ENCODE data around the gene CCDC149.

Gene CCDC149

GRCh38 chr4:24845902-24846301 lies 66.9 kb downstream of the CCDC149 start:
- in situ Hi-C loops (cut with HindIII; ENCODE audit: low sequenced_read_pairs): no loop called here

- in situ Hi-C loops (cut with HindIII; ENCODE audit: low sequenced_read_pairs): no loop called here
Observed at GRCh38 chr4:24845132-24845531, 67.7 kb downstream of the CCDC149 start.

- in situ Hi-C loops (cut with HindIII; ENCODE audit: low sequenced_read_pairs): loop anchor here (5.0 kb wide), 1 partner anchor 36 kb away; no protein-coding TSS in a partner anchor
Observed at GRCh38 chr4:24843096-24843495, 69.7 kb downstream of the CCDC149 start.

- in situ Hi-C loops (cut with HindIII; ENCODE audit: low sequenced_read_pairs): loop anchor here (5.0 kb wide), 1 partner anchor 35 kb away; no protein-coding TSS in a partner anchor
Observed at GRCh38 chr4:24842356-24842755, 70.5 kb downstream of the CCDC149 start.

GRCh38 chr4:24840826-24841543 lies 71.9 kb downstream of the CCDC149 start:
- in situ Hi-C loops (cut with HindIII; ENCODE audit: low sequenced_read_pairs): loop anchor here (5.0 kb wide), 1 partner anchor 34 kb away; no protein-coding TSS in a partner anchor

GRCh38 chr4:24840362-24840761 lies 72.5 kb downstream of the CCDC149 start:
- in situ Hi-C loops (cut with HindIII; ENCODE audit: low sequenced_read_pairs): loop anchor here (5.0 kb wide), 1 partner anchor 33 kb away; no protein-coding TSS in a partner anchor

GRCh38 chr4:24837781-24838180 lies 75.1 kb downstream of the CCDC149 start:
- in situ Hi-C loops (cut with HindIII; ENCODE audit: low sequenced_read_pairs): no loop called here

- in situ Hi-C loops (cut with HindIII; ENCODE audit: low sequenced_read_pairs): no loop called here
Observed at GRCh38 chr4:24837336-24837735, 75.5 kb downstream of the CCDC149 start.

GRCh38 chr4:24836661-24837242 lies 76.1 kb downstream of the CCDC149 start:
- in situ Hi-C loops (cut with HindIII; ENCODE audit: low sequenced_read_pairs): no loop called here

GRCh38 chr4:24835696-24836095 lies 77.1 kb downstream of the CCDC149 start:
- in situ Hi-C loops (cut with HindIII; ENCODE audit: low sequenced_read_pairs): no loop called here

GRCh38 chr4:24831637-24832036 lies 81.2 kb downstream of the CCDC149 start:
- in situ Hi-C loops (cut with HindIII; ENCODE audit: low sequenced_read_pairs): no loop called here

GRCh38 chr4:24824720-24825119 lies 88.1 kb downstream of the CCDC149 start:
- in situ Hi-C loops (cut with HindIII; ENCODE audit: low sequenced_read_pairs): no loop called here

- in situ Hi-C loops (cut with HindIII; ENCODE audit: low sequenced_read_pairs): no loop called here
Observed at GRCh38 chr4:24820541-24820940, 92.3 kb downstream of the CCDC149 start.

- in situ Hi-C loops (cut with HindIII; ENCODE audit: low sequenced_read_pairs): no loop called here
Observed at GRCh38 chr4:24816797-24817196, 96.0 kb downstream of the CCDC149 start.

GRCh38 chr4:24813732-24814131 lies 99.1 kb downstream of the CCDC149 start:
- in situ Hi-C loops (cut with HindIII; ENCODE audit: low sequenced_read_pairs): loop anchor here (5.0 kb wide), 1 partner anchor 41 kb away; no protein-coding TSS in a partner anchor

- in situ Hi-C loops (cut with HindIII; ENCODE audit: low sequenced_read_pairs): loop anchor here (5.0 kb wide), 1 partner anchor 39 kb away; no protein-coding TSS in a partner anchor
Observed at GRCh38 chr4:24810871-24811631, 101.8 kb downstream of the CCDC149 start.

GRCh38 chr4:24809815-24810405 lies 102.9 kb downstream of the CCDC149 start:
- in situ Hi-C loops (cut with HindIII; ENCODE audit: low sequenced_read_pairs): loop anchor here (5.0 kb wide), 2 partner anchors 32 to 38 kb away; no protein-coding TSS in a partner anchor

- in situ Hi-C loops (cut with HindIII; ENCODE audit: low sequenced_read_pairs): loop anchor here (5.0 kb wide), 1 partner anchor 33 kb away; no protein-coding TSS in a partner anchor
Observed at GRCh38 chr4:24809376-24809775, 103.5 kb downstream of the CCDC149 start.

- in situ Hi-C loops (cut with HindIII; ENCODE audit: low sequenced_read_pairs): loop anchor here (5.0 kb wide), 1 partner anchor 33 kb away; no protein-coding TSS in a partner anchor
Observed at GRCh38 chr4:24808955-24809354, 103.9 kb downstream of the CCDC149 start.

GRCh38 chr4:24808261-24808660 lies 104.6 kb downstream of the CCDC149 start:
- in situ Hi-C loops (cut with HindIII; ENCODE audit: low sequenced_read_pairs): loop anchor here (5.0 kb wide), 1 partner anchor 34 kb away; no protein-coding TSS in a partner anchor

GRCh38 chr4:24807611-24808010 lies 105.2 kb downstream of the CCDC149 start:
- in situ Hi-C loops (cut with HindIII; ENCODE audit: low sequenced_read_pairs): loop anchor here (5.0 kb wide), 1 partner anchor 35 kb away; no protein-coding TSS in a partner anchor

Measured in endothelial cell of hepatic sinusoid (primary cell).